ENCODE measurements around the gene FAM156A.
A peak's percentile ranks its signal among the peaks of the same experiment; 100 is the strongest.
"Not testable (repeated sequence)": the region's sequence is repeated elsewhere in the genome, so short reads cannot be mapped to it uniquely, and the experiment has no call there.

FAM156A gene

GRCh38 chrX:52958113-52958959 is at the start of gene FAM156A:
Gene FAM156A, minus strand, starts transcription at chrX:52958518. Its CDS starts 9,930 bp downstream, at chrX:52948588.
- DNase-seq (ENCODE audit: low spot score) = not testable (repeated sequence)

- no peak for DNase-seq (ENCODE audit: low spot score)
Measured at GRCh38 chrX:53005327-53005726, 47.0 kb upstream of the FAM156A start.

GRCh38 chrX:53004811-53005210 is 46.5 kb upstream of the FAM156A start:
- no peak for DNase-seq (ENCODE audit: low spot score)

GRCh38 chrX:53004038-53004437 is 45.7 kb upstream of the FAM156A start:
- no peak for DNase-seq (ENCODE audit: low spot score)

GRCh38 chrX:53003111-53003510 is 44.8 kb upstream of the FAM156A start:
- no peak for DNase-seq (ENCODE audit: low spot score)

- no peak for DNase-seq (ENCODE audit: low spot score)
Measured at GRCh38 chrX:53001958-53002357, 43.6 kb upstream of the FAM156A start.

GRCh38 chrX:53000447-53001135 is 42.3 kb upstream of the FAM156A start:
- no peak for DNase-seq (ENCODE audit: low spot score)

GRCh38 chrX:52995987-52996331 is 37.6 kb upstream of the FAM156A start:
- no peak for DNase-seq (ENCODE audit: low spot score)

- peak; percentile 80 for DNase-seq (ENCODE audit: low spot score)
Measured at GRCh38 chrX:52995135-52995986, 37.0 kb upstream of the FAM156A start.

GRCh38 chrX:52990848-52991247 is 32.5 kb upstream of the FAM156A start:
- no peak for DNase-seq (ENCODE audit: low spot score)

GRCh38 chrX:52990011-52990631 is 31.8 kb upstream of the FAM156A start:
- DNase-seq (ENCODE audit: low spot score) = peak; percentile 37

GRCh38 chrX:52988985-52989917 is 30.9 kb upstream of the FAM156A start:
- DNase-seq (ENCODE audit: low spot score) = no peak

- no peak for DNase-seq (ENCODE audit: low spot score)
Measured at GRCh38 chrX:52983321-52984000, 25.1 kb upstream of the FAM156A start.

GRCh38 chrX:52979993-52980392 is 21.7 kb upstream of the FAM156A start:
- DNase-seq (ENCODE audit: low spot score) = no peak

GRCh38 chrX:52979568-52979967 is 21.2 kb upstream of the FAM156A start:
- no peak for DNase-seq (ENCODE audit: low spot score)

GRCh38 chrX:52977953-52978352 is 19.6 kb upstream of the FAM156A start:
- DNase-seq (ENCODE audit: low spot score) = no peak

GRCh38 chrX:52975576-52975975 is 17.3 kb upstream of the FAM156A start:
- DNase-seq (ENCODE audit: low spot score) = not testable (repeated sequence)

GRCh38 chrX:52974336-52974992 is 16.1 kb upstream of the FAM156A start:
- DNase-seq (ENCODE audit: low spot score) = not testable (repeated sequence)

- not testable (repeated sequence) for DNase-seq (ENCODE audit: low spot score)
Measured at GRCh38 chrX:52967922-52968321, 9.6 kb upstream of the FAM156A start.

All from COLO829 (cell line).